VCaP (cell line): ENCODE results near the gene ITPR2.
A peak's percentile ranks its signal among the peaks of the same experiment; 100 is the strongest.

Experiments
- H3K27ac ChIP-seq: fragments of 450-650 bp; 2 replicates; pipeline ENCODE4 v1.5.1; 2017
- CTCF ChIP-seq: fragments of 450-650 bp; conservative IDR thresholded peaks from 2 replicates; pipeline ENCODE4 v1.5.1; 2017; ENCODE audit warnings: mild to moderate bottlenecking, moderate library complexity

ITPR2 gene

DNA sequence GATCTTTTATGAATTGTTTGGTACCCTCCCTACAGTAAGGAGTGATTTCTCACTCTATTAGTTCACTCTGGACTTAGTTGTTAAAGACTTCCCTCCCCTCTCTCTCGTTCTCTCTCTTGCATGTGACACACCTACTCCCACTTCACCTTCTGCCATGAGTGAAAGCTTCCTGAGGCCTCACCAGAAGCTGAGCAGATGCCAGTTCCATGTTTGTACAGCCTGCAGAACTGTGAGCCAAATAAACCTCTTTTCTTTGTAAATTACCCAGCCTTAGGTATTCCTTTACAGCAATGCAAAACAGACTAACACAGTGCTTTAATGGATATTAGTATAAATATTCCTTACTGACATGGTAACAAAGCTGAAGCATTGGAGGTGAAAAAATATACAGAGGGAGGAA lies 450.0 kb downstream of the ITPR2 start:
- H3K27ac ChIP-seq, result no peak overlapping the region
- TF ChIP-seq CTCF, result no peak

- no peak for TF ChIP-seq CTCF
Observed at GRCh38 chr12:26380897-26381296, 452.1 kb downstream of the ITPR2 start.

DNA sequence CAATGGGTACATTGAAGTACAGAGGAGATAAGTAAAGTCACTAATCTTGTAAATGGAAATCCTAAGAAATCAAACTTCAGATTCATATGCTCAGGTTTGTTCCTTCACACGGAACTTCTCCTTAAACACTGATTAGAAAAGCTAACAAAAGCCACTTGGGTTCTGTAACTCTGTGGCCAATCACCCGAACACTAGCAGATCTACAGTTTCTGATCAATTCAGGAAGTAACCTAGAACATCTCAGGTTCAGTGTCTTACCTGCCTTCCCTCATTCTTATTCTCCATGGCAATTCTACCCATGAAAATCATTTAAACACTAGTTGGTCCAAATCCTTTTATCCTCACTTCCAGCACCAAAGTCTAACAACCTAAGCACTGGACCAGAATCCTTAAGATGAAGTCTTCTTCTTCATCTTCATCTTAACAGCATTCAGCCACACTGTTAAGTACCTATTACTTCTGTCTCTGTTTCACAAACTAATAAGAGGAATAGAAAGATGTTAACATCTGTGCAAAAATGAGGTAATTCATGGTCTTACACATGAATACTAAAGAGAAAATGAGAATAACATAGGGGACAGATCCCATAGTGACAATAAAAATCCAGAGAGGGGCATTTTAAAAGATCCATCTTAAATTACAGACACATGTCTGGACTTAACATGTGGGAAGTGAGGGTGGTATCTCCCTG lies 453.1 kb downstream of the ITPR2 start:
- H3K27ac ChIP-seq, result no peak overlapping the region
- no peak for TF ChIP-seq CTCF

More at GRCh38 chr12:26380897-26381296, 452.1 kb downstream of the ITPR2 start:
- no peak overlapping the region for H3K27ac ChIP-seq

- peak overlapping the region; percentile 18 for H3K27ac ChIP-seq
- no peak for TF ChIP-seq CTCF
Observed at GRCh38 chr12:26378711-26379110, 454.3 kb downstream of the ITPR2 start.

DNA sequence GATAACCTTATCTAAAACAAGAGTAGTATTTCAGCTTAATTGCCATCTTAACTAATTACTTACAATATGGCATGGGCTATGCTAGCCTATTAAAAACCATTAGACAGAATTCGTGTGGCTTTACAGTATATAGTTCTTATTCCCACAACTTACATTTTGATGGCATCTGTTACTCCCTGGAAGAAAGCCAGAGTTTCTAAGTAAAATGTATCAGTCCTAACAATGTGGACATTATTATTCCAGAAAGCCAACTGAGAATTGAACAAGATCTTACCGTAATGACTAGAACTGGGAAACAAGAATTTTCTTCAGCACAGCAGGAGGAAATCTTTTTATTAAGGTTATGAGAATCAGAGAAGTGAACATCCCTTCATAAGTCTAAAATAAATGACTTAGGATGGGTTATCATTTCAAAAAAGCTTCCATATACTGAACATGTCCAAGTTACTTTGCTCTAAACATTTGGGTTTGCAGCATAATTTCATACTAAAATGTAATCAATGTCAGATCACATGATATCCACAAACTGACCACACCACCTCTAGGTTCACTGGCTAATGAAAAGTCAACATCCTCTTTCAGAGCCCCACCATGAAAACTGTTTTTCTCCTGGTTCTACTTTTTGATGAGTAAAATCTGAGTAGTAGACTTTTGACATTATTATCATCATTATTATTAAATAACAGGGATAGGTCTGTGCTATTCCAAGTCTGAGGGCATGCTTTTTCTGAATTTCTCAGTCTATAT lies 457.9 kb downstream of the ITPR2 start:
- no peak overlapping the region for H3K27ac ChIP-seq
- TF ChIP-seq CTCF, result no peak

GRCh38 chr12:26373606-26374495 lies 459.1 kb downstream of the ITPR2 start:
- H3K27ac ChIP-seq, result no peak overlapping the region
- no peak for TF ChIP-seq CTCF

DNA sequence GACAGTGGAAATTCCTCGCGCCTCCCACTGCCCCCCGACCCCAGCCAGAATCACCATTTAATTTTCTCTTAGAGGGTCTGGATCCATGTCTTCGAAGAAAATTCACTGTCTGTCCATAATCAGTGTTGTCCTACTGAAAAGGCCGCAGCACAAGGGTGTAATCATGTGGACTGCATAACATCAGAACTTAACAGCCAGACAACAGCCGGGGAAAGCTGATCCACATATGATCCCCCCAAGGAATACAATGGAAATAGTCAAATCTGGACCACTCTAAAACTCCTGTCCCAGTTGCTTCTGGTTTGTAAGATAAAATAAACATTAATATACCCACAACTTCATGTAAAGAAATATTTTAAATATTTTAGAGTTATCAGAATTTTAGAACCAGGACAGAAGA lies 460.1 kb downstream of the ITPR2 start:
- H3K27ac ChIP-seq, result no peak overlapping the region

More for the DNA sequence above, 460.1 kb downstream of the ITPR2 start:
- no peak for TF ChIP-seq CTCF
